Naive thymus-derived CD8-positive, alpha-beta T cell (primary cell): ENCODE data around the gene CHTOP. TPM values are rescaled to one million over a fixed set of nuclear protein-coding genes. Genes with fewer than 3 reads are reported as not detected.
"Not testable (repeated sequence)": the region's sequence is repeated elsewhere in the genome, so short reads cannot be mapped to it uniquely, and the experiment has no call there.

Experiments used
- ATAC-seq, 2 donors: fragments of 150-1000 bp; cut with Tn5 transposase in 1 of 2; sonication (Bioruptor Pico), chemical (Tn5 transposase) in 1 of 2; 1 replicate in 1 of 2; 2 replicates in 1 of 2; pipeline ENCODE4 v1.10.0; 2021; ENCODE audit warnings: mild to moderate bottlenecking in 2 of 2, moderate library complexity in 2 of 2
- POLR2A ChIA-PET: fragments of 350-600 bp; sonication (Branson Sonifier 250); formaldehyde crosslinking; loops from one replicate; lab custom pipeline; 2021; ENCODE audit warnings: antibody characterized with exemption; lab: Charles Lee
- DNase-seq, 10 donors: peaks; one replicate each; pipeline versions ENCODE4 v3.0.0 to v3.0.0-alpha.2; 2020 to 2022
- H3K27ac Mint-ChIP-seq, 10 donors: one replicate each; pipeline ENCODE4 v1.8.0; 2020 to 2022; ENCODE audit warnings: mild to moderate bottlenecking in 10 of 10, mixed read lengths in 10 of 10, moderate library complexity in 4 of 10, inconsistent platforms in 1 of 10
- H3K27me3 Mint-ChIP-seq, 5 donors: one replicate each; pipeline ENCODE4 v1.8.0; 2021 to 2022; ENCODE audit warnings: mixed read lengths in 5 of 5
- H3K36me3 Mint-ChIP-seq, 3 donors: one replicate each; pipeline ENCODE4 v1.8.0; 2020 to 2022; ENCODE audit warnings: mixed read lengths in 3 of 3, mild to moderate bottlenecking in 2 of 3, inconsistent platforms in 1 of 3
- H3K4me1 Mint-ChIP-seq, 4 donors: one replicate each; pipeline ENCODE4 v1.8.0; 2021 to 2022; ENCODE audit warnings: mixed read lengths in 4 of 4
- H3K4me3 Mint-ChIP-seq, 10 donors: one replicate each; pipeline ENCODE4 v1.8.0; 2020 to 2022; ENCODE audit warnings: mild to moderate bottlenecking in 10 of 10, mixed read lengths in 10 of 10, moderate library complexity in 6 of 10, inconsistent platforms in 1 of 10
- H3K9me3 Mint-ChIP-seq, 9 donors: one replicate each; pipeline ENCODE4 v1.8.0; 2020 to 2022; ENCODE audit warnings: mixed read lengths in 9 of 9, mild to moderate bottlenecking in 3 of 9, inconsistent platforms in 1 of 9, moderate library complexity in 1 of 9
- polyA plus RNA-seq, 3 donors: library from polyadenylated mRNA; unstranded; fragments of 300-500 nt; fragmentation: Illumina TruSeq; gene quantifications; one replicate each; pipeline ENCODE4 v1.2.3, GENCODE V29; 2021
- total RNA-seq, 8 experiments: library from RNA in 2 of 8; stranded (reverse) in 2 of 8; gene quantifications; one replicate each; pipeline ENCODE4 v1.2.3 and lab custom pipeline; 2021 to 2026

Gene CHTOP
- total and polyA plus RNA-seq, 5 experiments from 2014 or later, result 45.2 to 155 (median 74.7) TPM

GRCh38 chr1:153628638-153629342 is 5.1 kb upstream of the CHTOP start:
- H3K27ac Mint-ChIP-seq, result peak overlapping the region in 1 of 10 donors; percentile 22
- POLR2A ChIA-PET, result no interaction called here
- H3K27me3 Mint-ChIP-seq, result peaks cover 0 to 17% (median 11%) of the 10 kb centered on the region in 5 donors
- H3K9me3 Mint-ChIP-seq, result no peaks in the 10 kb centered on the region
- DNase-seq (no peak), ATAC-seq (no peak)
- peaks cover 13 to 23% (median 19%) of the 10 kb centered on the region in 4 donors for H3K4me1 Mint-ChIP-seq
- H3K36me3 Mint-ChIP-seq, result no peaks in the 10 kb centered on the region
- no peak overlapping the region for H3K4me3 Mint-ChIP-seq

- peak overlapping the region in 3 of 10 donors; percentile 22 to 77 (median 53) for H3K27ac Mint-ChIP-seq
- peaks cover 0 to 2% (median 0%) of the 10 kb centered on the region in 3 donors for H3K36me3 Mint-ChIP-seq
- H3K9me3 Mint-ChIP-seq, result no peaks in the 10 kb centered on the region
- H3K4me3 Mint-ChIP-seq, result peak overlapping the region in 1 of 10 donors; percentile 54
- POLR2A ChIA-PET, result no interaction called here
- H3K27me3 Mint-ChIP-seq, result peaks cover 0 to 17% (median 11%) of the 10 kb centered on the region in 5 donors
- ATAC-seq (no peak), DNase-seq (no peak)
- peaks cover 13 to 25% (median 23%) of the 10 kb centered on the region in 4 donors for H3K4me1 Mint-ChIP-seq
These were observed 4.6 kb upstream of the CHTOP start for GRCh38 chr1:153629343-153629665.

- Mint-ChIP-seq H3K9me3 (no peaks in the 10 kb centered on the region), H3K4me1 (peaks cover 16 to 28% (median 25%) of the 10 kb centered on the region in 4 donors), H3K27ac (no peak overlapping the region), H3K36me3 (peaks cover 0 to 5% (median 0%) of the 10 kb centered on the region in 3 donors), H3K27me3 (peaks cover 0 to 17% (median 11%) of the 10 kb centered on the region in 5 donors), H3K4me3 (no peak overlapping the region)
- POLR2A ChIA-PET, result no interaction called here
- DNase-seq, result no peak
- ATAC-seq, result no peak
These were observed 3.9 kb upstream of the CHTOP start for GRCh38 chr1:153629971-153630370.

- POLR2A ChIA-PET, result interaction anchor here (0.6 kb wide), 1 partner anchor 233 kb away, joined by 3 read pairs; no protein-coding TSS in a partner anchor
- peaks cover 16 to 31% (median 25%) of the 10 kb centered on the region in 4 donors for H3K4me1 Mint-ChIP-seq
- H3K27me3 Mint-ChIP-seq, result peaks cover 0 to 17% (median 11%) of the 10 kb centered on the region in 5 donors
- no peak overlapping the region for H3K4me3 Mint-ChIP-seq
- H3K36me3 Mint-ChIP-seq, result peaks cover 0 to 8% (median 0%) of the 10 kb centered on the region in 3 donors
- ATAC-seq (no peak), DNase-seq (no peak)
- peak overlapping the region in 1 of 10 donors; percentile 35 for H3K27ac Mint-ChIP-seq
- H3K9me3 Mint-ChIP-seq, result no peaks in the 10 kb centered on the region
These were observed 3.5 kb upstream of the CHTOP start for GRCh38 chr1:153630384-153630783.

DNA sequence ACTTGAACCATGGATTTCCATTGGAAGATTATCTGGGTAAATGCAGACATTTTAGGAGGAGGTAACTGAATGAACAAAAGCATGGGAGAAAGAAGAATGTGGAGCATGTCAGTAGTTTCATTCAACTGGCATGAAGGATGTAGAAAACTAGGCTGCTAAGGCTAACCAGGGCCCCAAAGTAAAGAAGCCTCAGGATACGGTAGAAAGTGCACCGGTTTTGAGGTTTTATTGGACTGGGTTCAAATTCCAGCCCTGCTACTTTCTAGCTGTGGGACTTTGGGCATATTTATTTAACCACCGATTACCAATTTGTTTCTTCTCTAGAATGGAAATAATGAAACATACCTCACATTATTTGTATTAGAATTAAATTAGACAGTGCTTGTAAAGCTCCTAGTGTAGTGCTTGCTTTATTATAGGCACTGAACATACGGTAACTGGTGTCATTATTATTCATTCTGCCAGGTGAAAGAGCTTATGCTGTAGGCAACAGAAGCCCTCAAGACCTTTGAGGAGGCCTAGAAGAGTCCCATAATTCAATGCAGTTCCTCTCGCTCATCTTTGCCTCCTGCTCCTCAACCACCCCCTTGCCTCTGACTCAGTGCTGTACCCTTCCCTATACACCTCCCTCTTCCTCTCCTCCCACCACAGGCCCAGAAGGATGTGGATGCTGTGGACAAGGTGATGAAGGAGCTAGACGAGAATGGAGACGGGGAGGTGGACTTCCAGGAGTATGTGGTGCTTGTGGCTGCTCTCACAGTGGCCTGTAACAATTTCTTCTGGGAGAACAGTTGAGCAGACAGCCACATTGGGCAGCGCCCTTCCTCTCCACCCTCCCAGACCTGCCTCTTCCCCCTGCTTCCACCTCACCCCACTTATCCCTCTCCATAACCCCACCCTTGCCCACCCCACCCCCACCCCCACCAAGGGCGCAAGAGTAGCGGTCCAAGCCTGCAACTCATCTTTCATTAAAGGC is 2.5 kb upstream of the CHTOP start:
- H3K36me3 Mint-ChIP-seq, result peaks cover 0 to 16% (median 0%) of the 10 kb centered on the region in 3 donors
- ATAC-seq, result no peak
- H3K4me3 Mint-ChIP-seq, result no peak overlapping the region
- H3K27ac Mint-ChIP-seq, result peak overlapping the region in 3 of 10 donors; percentile 10 to 77 (median 43)
- peaks cover 0 to 12% (median 8%) of the 10 kb centered on the region in 5 donors for H3K27me3 Mint-ChIP-seq
- POLR2A ChIA-PET, result interaction anchor here (0.6 kb wide), 1 partner anchor 291 kb away, joined by 4 read pairs; the partner anchor contains the start of gene GATAD2B
- no peak for DNase-seq
- no peaks in the 10 kb centered on the region for H3K9me3 Mint-ChIP-seq
- peaks cover 13 to 40% (median 27%) of the 10 kb centered on the region in 4 donors for H3K4me1 Mint-ChIP-seq

- peak overlapping the region; percentile 98 to 100 (median 100) for H3K27ac Mint-ChIP-seq
- DNase-seq, result no peak
- H3K36me3 Mint-ChIP-seq, result peaks cover 9 to 34% (median 10%) of the 10 kb centered on the region in 3 donors
- no peaks in the 10 kb centered on the region for H3K9me3 Mint-ChIP-seq
- H3K4me1 Mint-ChIP-seq, result peaks cover 12 to 42% (median 37%) of the 10 kb centered on the region in 4 donors
- POLR2A ChIA-PET, result interaction anchor here (0.6 to 3.2 kb wide), 27 partner anchors 9 to 994 kb away, joined by 3 to 85 read pairs (median 6); partner anchors contain the start of genes CREB3L4, ILF2, INTS3 and JTB
- H3K27me3 Mint-ChIP-seq, result no peaks in the 10 kb centered on the region
- ATAC-seq, result no peak
- peak overlapping the region; percentile 94 to 100 (median 100) for H3K4me3 Mint-ChIP-seq
These were observed 609 bp upstream of the CHTOP start for GRCh38 chr1:153633161-153633753.

- H3K27me3 Mint-ChIP-seq, result no peaks in the 10 kb centered on the region
- POLR2A ChIA-PET, result interaction anchor here (0.7 to 3.2 kb wide), 4 partner anchors 12 to 358 kb away, joined by 3 to 85 read pairs (median 20); partner anchors contain the start of gene SNAPIN
- peaks cover 12 to 52% (median 45%) of the 10 kb centered on the region in 4 donors for H3K4me1 Mint-ChIP-seq
- H3K4me3 Mint-ChIP-seq, result peak overlapping the region; percentile 71 to 100 (median 88)
- H3K36me3 Mint-ChIP-seq, result peaks cover 9 to 56% (median 10%) of the 10 kb centered on the region in 3 donors
- no peaks in the 10 kb centered on the region for H3K9me3 Mint-ChIP-seq
- peak overlapping the region; percentile 43 to 100 (median 79) for H3K27ac Mint-ChIP-seq
- ATAC-seq, result no peak
- no peak for DNase-seq
These were observed 2.0 kb downstream of the CHTOP start for GRCh38 chr1:153635872-153636271.

DNA sequence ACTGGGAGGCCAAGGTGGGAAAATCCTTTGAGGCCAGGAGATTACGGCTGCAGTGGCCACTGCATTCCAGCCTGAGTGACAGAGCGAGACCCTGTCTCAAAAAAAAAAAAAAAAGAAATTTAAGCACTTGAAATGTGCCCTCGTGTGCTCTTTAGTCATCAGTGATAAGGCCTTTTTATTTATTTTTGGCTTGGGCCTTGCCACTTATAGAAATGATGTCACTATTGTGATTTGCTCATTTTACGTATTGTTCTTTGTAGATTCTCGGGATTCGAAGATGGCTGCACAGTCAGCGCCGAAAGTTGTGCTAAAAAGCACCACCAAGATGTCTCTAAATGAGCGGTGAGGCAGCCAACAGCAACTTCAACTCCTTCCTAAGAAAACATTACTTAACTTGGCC is 2.4 kb downstream of the CHTOP start:
- Mint-ChIP-seq H3K27me3 (no peaks in the 10 kb centered on the region), H3K4me1 (peaks cover 14 to 56% (median 50%) of the 10 kb centered on the region in 4 donors), H3K36me3 (peaks cover 10 to 61% (median 12%) of the 10 kb centered on the region in 3 donors), H3K27ac (peak overlapping the region in 9 of 10 donors; percentile 5 to 100 (median 56)), H3K9me3 (no peaks in the 10 kb centered on the region), H3K4me3 (peak overlapping the region; percentile 71 to 100 (median 88))
- no peak for ATAC-seq
- POLR2A ChIA-PET, result interaction anchor here (0.7 kb wide), 1 partner anchor 358 kb away, joined by 5 read pairs; no protein-coding TSS in a partner anchor
- DNase-seq, result no peak

DNA sequence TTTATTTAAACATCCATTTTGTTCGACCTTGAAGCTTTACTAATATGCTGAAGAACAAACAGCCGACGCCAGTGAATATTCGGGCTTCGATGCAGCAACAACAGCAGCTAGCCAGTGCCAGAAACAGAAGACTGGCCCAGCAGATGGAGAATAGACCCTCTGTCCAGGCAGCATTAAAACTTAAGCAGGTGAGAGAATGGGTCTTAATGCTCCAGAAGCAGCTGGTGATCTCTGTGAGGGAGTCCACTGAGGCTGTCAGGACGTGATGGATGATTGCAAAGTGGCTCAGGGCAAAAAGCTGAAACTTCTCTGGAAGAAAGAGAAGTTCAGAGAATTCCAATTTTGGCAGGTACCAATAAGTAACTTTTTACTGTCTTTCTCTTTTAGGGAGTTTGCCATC is 4.4 kb downstream of the CHTOP start:
- ATAC-seq (no peak), DNase-seq (no peak)
- H3K27ac Mint-ChIP-seq, result peak overlapping the region in 1 of 10 donors; percentile 37
- H3K4me1 Mint-ChIP-seq, result peaks cover 16 to 69% (median 61%) of the 10 kb centered on the region in 4 donors
- H3K4me3 Mint-ChIP-seq, result no peak overlapping the region
- peaks cover 10 to 80% (median 17%) of the 10 kb centered on the region in 3 donors for H3K36me3 Mint-ChIP-seq
- H3K9me3 Mint-ChIP-seq, result no peaks in the 10 kb centered on the region
- POLR2A ChIA-PET, result interaction anchor here (0.9 to 3.9 kb wide), 4 partner anchors 9 to 352 kb away, joined by 3 to 26 read pairs (median 6); partner anchors contain the start of gene RPS27
- H3K27me3 Mint-ChIP-seq, result no peaks in the 10 kb centered on the region

GRCh38 chr1:153639280-153639679 is 5.4 kb downstream of the CHTOP start:
- ATAC-seq (no peak), DNase-seq (no peak)
- Mint-ChIP-seq H3K4me3 (no peak overlapping the region), H3K9me3 (no peaks in the 10 kb centered on the region), H3K4me1 (peaks cover 20 to 72% (median 62%) of the 10 kb centered on the region in 4 donors), H3K36me3 (peaks cover 19 to 89% (median 24%) of the 10 kb centered on the region in 3 donors), H3K27me3 (no peaks in the 10 kb centered on the region), H3K27ac (peak overlapping the region in 1 of 10 donors; percentile 29)
- POLR2A ChIA-PET, result interaction anchor here (3.9 kb wide), 1 partner anchor 10 kb away, joined by 26 read pairs; no protein-coding TSS in a partner anchor

- H3K27me3 Mint-ChIP-seq, H3K9me3 Mint-ChIP-seq, DNase-seq, H3K4me3 Mint-ChIP-seq, ATAC-seq: not testable (repeated sequence)
- POLR2A ChIA-PET, result interaction anchor here (0.7 to 3.9 kb wide), 2 partner anchors 9 to 1151 kb away, joined by 4 to 26 read pairs; no protein-coding TSS in a partner anchor
- peak overlapping the region in 2 of 10 donors; percentile 82 for H3K27ac Mint-ChIP-seq
- H3K36me3 Mint-ChIP-seq, result peaks cover 22 to 93% (median 29%) of the 10 kb centered on the region in 3 donors
- peaks cover 17 to 75% (median 68%) of the 10 kb centered on the region in 4 donors for H3K4me1 Mint-ChIP-seq
These were observed 6.3 kb downstream of the CHTOP start for GRCh38 chr1:153640213-153640612.
